ENCODE measurements around the gene ST8SIA1.

DNA sequence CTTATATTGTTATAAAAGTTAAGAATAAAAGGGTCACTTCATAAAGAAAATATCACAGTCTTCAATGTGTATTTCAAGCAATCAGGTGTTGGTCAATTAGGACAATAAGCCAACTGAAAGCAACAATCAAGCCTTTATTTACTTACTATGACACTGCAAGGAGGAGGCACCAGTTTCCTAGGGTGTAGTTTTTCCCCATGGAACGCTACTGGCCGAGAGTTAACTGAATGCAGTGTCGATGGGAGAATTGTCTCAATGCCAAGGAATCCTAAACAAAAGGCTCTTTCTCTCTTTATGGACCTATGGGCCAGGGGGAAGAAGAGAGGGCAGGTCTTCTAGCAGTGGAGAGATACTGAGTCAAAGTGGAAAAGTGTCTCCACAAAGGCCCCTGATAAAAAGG lies 146.1 kb downstream of the ST8SIA1 start:
- TF ChIP-seq POLR2A (IDR thresholded peaks at IDR 0.05; ENCODE audit: low read depth, low read length) (no peak), POU2F2 (IDR thresholded peaks at IDR 0.05; ENCODE audit: low read depth, low read length) (no peak), POLR2AphosphoS5 (IDR thresholded peaks at IDR 0.05; ENCODE audit: low read depth, low read length) (no peak), SPI1 (IDR thresholded peaks at IDR 0.05; ENCODE audit: low read depth, low read length) (no peak), TAF1 (IDR thresholded peaks at IDR 0.05; ENCODE audit: low read depth, low read length) (no peak)

Data from GM12891 (cell line).